GM18907 (cell line): ENCODE results near the gene PLK3.
"Not testable (repeated sequence)": the region's sequence is repeated elsewhere in the genome, so short reads cannot be mapped to it uniquely, and the experiment has no call there.

Experiments used
- ATAC-seq: cut with Tn5 transposase; IDR thresholded peaks from one replicate; pipeline ENCODE4 v1.9.1; 2021; ENCODE audit warnings: mild to moderate bottlenecking, moderate library complexity; ENCODE audit not compliant: unreplicated experiment

PLK3 gene

GRCh38 chr1:44799770-44800584 is at the start of gene PLK3:
PLK3 (plus strand) TSS chr1:44800377; CDS start chr1:44800464, 87 bp downstream.
- peak; percentile 82 for ATAC-seq

- ATAC-seq = peak; percentile 71
These were observed 42.8 kb upstream of the PLK3 start for GRCh38 chr1:44757420-44757819.

- no peak for ATAC-seq
These were observed 41.1 kb upstream of the PLK3 start for GRCh38 chr1:44759077-44759476.

- ATAC-seq = no peak
These were observed 39.3 kb upstream of the PLK3 start for GRCh38 chr1:44760876-44761275.

- not testable (repeated sequence) for ATAC-seq
These were observed 33.8 kb upstream of the PLK3 start for GRCh38 chr1:44766421-44766820.

- peak; percentile 83 for ATAC-seq
These were observed 24.9 kb upstream of the PLK3 start, which contains the start of gene RPS8 for GRCh38 chr1:44775078-44775929. RPS8 (plus strand) TSS chr1:44775540; CDS start chr1:44775597, 57 bp downstream.

GRCh38 chr1:44775930-44776729 is 24.0 kb upstream of the PLK3 start:
- no peak for ATAC-seq

GRCh38 chr1:44776730-44777068 is 23.5 kb upstream of the PLK3 start:
- no peak for ATAC-seq

GRCh38 chr1:44777547-44777946 is 22.6 kb upstream of the PLK3 start:
- ATAC-seq = no peak

- ATAC-seq = no peak
These were observed 22.1 kb upstream of the PLK3 start for GRCh38 chr1:44777969-44778635.

GRCh38 chr1:44778705-44779576 is 21.2 kb upstream of the PLK3 start:
- no peak for ATAC-seq

- no peak for ATAC-seq
These were observed 19.5 kb upstream of the PLK3 start for GRCh38 chr1:44780583-44781121.

- ATAC-seq = no peak
These were observed 16.5 kb upstream of the PLK3 start for GRCh38 chr1:44783697-44784093.

- ATAC-seq = no peak
These were observed 15.8 kb upstream of the PLK3 start for GRCh38 chr1:44784094-44785028.

- no peak for ATAC-seq
These were observed 15.2 kb upstream of the PLK3 start for GRCh38 chr1:44785029-44785380.

- ATAC-seq = no peak
These were observed 14.6 kb upstream of the PLK3 start for GRCh38 chr1:44785501-44786137.

GRCh38 chr1:44786138-44786840 is 13.9 kb upstream of the PLK3 start:
- peak; percentile 47 for ATAC-seq
